GM12878 (cell line): ENCODE results near the gene REV3L.

ENCODE experiments used
- HDAC2 ChIP-seq: fragments of 200-600 bp; sonication (generic); IDR thresholded peaks from 2 replicates; pipeline ENCODE4 v1.6.1; 2017
- MEF2A ChIP-seq: IDR thresholded peaks from 2 replicates; pipeline ENCODE4 v1.6.1; 2011; ENCODE audit warnings: low read depth, mild to moderate bottlenecking, low read length, moderate library complexity; ENCODE audit not compliant: insufficient read depth
- SIN3A ChIP-seq: IDR thresholded peaks from 2 replicates; pipeline ENCODE4 v1.6.1; 2012; ENCODE audit warnings: low read depth, low read length, improper control_type of control experiment
- SMC3 ChIP-seq: IDR thresholded peaks from 2 replicates; pipeline ENCODE4 v1.6.1; 2011; ENCODE audit warnings: low read length, improper control_type of control experiment, borderline replicate concordance
- SRF ChIP-seq, 2 experiments: IDR thresholded peaks; 2 replicates each; pipeline ENCODE4 v1.6.1; 2011; ENCODE audit warnings: low read depth in 2 of 2, low read length in 2 of 2, mild to moderate bottlenecking in 1 of 2, moderate library complexity in 1 of 2
- SUZ12 ChIP-seq: fragments of 200-600 bp; sonication (generic); IDR thresholded peaks from one replicate; pipeline ENCODE4 v1.6.1; 2018; ENCODE audit warnings: antibody characterized with exemption, mild to moderate bottlenecking; ENCODE audit not compliant: unreplicated experiment
- TCF3 ChIP-seq: IDR thresholded peaks from 2 replicates; pipeline ENCODE4 v1.6.1; 2012; ENCODE audit warnings: low read depth, mild to moderate bottlenecking, low read length, borderline replicate concordance; ENCODE audit not compliant: insufficient read depth
- TF ChIP-seq, protein P1 (sequence below): IDR thresholded peaks from 2 replicates; pipeline ENCODE4 v1.6.1; 2012; ENCODE audit warnings: low read depth, low read length, improper control_type of control experiment
- TF ChIP-seq, protein P2 (sequence below), 3 experiments: IDR thresholded peaks in 2 of 3; conservative IDR thresholded peaks in 1 of 3; 2 replicates each; pipeline ENCODE4 v1.5.1; 2011; ENCODE audit warnings: low read depth in 3 of 3, low read length in 3 of 3, mild to moderate bottlenecking in 3 of 3, control low read depth in 2 of 3, moderate library complexity in 2 of 3, inconsistent platforms in 1 of 3, mixed read lengths in 1 of 3; ENCODE audit not compliant: control insufficient read depth in 2 of 3, insufficient read depth in 1 of 3; ENCODE audit errors: extremely low read depth in 1 of 3

DNA sequence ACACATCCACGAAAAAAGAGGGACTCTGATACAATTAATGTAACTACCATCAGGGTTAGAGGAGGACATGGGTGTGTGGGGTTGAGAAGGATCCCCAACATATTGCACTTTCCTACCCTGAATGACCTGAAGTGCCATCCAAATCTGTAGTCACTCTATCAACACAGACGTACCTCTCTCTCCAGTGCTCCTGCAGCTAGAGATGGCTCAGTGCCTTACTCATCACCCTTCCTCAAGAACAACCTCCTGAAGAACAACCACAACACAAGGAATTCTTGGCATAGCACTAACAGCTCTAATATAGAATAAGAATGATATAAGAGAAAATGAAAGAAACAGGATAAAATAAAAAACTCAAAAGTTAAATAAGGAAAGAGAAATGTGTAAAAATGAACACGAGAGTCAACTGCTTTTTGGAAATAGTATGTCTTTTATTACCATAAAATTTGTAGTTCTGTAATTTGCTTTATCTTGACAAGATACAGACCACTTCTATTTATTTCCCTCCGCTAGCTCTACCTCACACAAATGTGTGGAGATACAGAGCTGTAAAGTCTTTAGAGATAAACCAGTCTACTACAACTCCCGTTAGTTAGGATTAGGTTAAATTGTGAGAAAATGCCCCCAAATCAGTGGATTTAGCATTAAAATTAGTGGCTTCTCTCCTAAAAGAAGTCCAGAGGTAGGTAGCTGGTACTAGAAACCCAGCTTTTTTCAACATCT is 63.9 kb downstream of the REV3L start:
- TF ChIP-seq, protein P1, sequence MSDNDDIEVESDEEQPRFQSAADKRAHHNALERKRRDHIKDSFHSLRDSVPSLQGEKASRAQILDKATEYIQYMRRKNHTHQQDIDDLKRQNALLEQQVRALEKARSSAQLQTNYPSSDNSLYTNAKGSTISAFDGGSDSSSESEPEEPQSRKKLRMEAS, result no peak
- no peak for TF ChIP-seq SIN3A
- no peak for TF ChIP-seq SRF (IDR thresholded peaks at IDR 0.05; ENCODE audit: low read depth in 2 of 2, low read length in 2 of 2)
- TF ChIP-seq, protein P2, sequence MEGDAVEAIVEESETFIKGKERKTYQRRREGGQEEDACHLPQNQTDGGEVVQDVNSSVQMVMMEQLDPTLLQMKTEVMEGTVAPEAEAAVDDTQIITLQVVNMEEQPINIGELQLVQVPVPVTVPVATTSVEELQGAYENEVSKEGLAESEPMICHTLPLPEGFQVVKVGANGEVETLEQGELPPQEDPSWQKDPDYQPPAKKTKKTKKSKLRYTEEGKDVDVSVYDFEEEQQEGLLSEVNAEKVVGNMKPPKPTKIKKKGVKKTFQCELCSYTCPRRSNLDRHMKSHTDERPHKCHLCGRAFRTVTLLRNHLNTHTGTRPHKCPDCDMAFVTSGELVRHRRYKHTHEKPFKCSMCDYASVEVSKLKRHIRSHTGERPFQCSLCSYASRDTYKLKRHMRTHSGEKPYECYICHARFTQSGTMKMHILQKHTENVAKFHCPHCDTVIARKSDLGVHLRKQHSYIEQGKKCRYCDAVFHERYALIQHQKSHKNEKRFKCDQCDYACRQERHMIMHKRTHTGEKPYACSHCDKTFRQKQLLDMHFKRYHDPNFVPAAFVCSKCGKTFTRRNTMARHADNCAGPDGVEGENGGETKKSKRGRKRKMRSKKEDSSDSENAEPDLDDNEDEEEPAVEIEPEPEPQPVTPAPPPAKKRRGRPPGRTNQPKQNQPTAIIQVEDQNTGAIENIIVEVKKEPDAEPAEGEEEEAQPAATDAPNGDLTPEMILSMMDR (IDR thresholded peaks at IDR 0.05 in 2 of 3, conservative IDR thresholded peaks at IDR 0.05 in 1 of 3; ENCODE audit: control insufficient read depth in 2 of 3, extremely low read depth in 1 of 3, insufficient read depth in 1 of 3, low read depth in 3 of 3, low read length in 3 of 3), result no peak
- TF ChIP-seq SMC3, result no peak
- TF ChIP-seq SUZ12, result no peak
- no peak for TF ChIP-seq TCF3
- TF ChIP-seq HDAC2, result no peak
- TF ChIP-seq MEF2A, result no peak
